Stimulated activated CD4-positive, alpha-beta T cell treated with anti-CD3 and anti-CD28 coated beads, Interleukin-1b, Interleukin-23, amount 100 ng/mL, for 1 hour (primary cell): Measurements from ENCODE around the gene INPP5A.

Experiments used
- DNase-seq, 2 donors: peaks; one replicate each; pipeline ENCODE4 v3.0.0-alpha.2; 2020; ENCODE audit warnings: low read depth in 2 of 2

The INPP5A gene

DNA sequence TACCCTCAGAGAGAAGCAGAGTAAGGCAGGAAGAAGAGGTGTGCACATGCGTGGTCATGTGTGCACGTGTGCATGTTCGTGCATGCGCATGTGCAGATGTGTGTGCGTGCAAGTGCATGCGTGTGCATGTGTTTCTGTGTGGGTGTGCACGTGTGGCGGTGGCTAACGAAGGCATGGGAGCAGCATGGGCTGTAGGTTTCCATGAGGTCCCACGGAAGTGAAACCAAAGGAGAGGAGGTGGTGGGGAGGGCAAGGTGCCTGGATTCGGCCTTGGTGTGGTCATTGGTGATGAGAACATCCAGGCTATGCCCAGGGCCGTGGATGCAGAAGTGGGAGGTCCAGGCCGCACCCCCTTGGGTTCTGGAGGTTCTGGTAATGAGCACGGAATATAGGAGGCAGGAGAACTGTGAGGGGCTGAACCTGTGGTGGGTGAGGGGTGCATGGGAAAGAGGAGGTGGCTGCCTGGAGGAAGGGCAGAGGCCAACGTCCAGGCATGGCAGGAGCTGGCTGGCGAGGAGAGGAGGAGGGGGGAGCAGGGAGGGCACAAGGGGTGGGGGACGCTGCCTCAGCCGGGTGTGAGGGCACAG is 2.4 kb upstream of the INPP5A start:
- no peak for DNase-seq

DNA sequence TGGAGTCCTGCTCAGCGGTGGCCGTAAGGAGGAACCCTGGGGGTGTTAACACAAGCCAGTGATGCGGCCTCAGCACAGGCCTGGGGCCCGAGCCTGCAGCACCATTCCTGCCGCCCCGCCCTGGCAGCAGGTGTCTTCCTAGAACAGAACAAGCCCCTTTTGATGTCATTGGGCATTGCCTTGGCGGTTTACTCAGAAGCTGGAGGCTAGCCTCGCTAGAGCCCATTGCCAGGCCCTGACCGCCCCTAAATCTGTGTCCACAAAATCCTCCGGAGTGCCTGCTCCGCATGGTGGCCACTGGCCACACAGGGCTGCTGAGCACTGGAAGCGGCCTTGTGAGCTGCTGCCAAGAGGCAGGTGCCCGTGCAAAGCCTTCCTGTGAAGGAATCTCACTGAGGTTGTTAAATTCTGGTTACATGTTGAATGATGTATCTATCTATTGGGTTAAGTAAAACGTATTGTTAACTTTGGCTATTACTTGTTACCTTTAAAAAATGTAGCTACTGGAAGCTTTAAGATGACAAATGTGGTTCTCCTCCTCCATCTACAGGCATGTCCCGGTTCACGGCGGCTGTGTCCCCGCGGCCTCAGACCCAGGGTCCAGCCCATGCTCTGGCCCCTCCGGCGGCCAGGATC is 1.2 kb upstream of the INPP5A start:
- no peak for DNase-seq

DNA sequence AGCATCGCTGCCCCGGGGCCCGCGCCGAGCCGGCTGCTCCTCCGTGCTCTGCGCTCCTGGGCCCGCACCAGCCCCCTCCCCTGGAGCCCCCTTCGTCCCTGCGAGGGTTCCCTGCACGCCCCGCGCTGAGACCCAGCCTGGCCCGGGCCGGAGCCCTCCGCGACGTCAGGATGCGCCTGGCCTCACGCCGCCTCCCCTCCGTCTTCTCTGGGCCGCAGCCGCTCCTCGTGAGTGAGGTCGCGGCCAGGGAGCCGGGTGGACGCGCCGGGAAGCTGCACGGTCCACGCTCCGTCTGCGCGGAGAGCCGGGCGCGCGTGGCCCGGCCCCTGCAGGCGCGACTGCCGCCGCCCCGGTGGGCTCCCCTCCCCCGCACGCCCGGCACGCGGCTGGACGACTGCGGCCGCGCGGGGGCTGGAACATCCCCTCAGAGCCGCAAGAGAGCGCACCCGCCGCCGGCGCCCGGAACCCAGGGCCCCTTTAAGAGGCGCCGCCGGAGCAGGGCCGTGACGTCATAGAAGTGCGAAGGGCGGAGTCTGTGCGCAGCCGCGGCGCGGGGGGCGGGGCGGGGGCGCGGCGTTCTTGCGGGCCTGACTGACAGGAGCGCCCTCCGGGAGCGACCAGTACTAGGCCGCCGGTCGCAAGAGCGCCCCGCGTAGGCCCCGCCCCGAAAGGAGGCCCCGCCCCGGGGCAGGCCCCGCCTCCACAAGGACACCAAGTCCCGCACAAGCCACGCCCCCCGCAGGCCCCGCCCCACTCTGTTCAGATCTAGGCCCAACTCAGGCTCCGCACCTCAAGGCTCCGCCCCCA is 507 bp upstream of the INPP5A start:
- peak; percentile 100 for DNase-seq

DNA sequence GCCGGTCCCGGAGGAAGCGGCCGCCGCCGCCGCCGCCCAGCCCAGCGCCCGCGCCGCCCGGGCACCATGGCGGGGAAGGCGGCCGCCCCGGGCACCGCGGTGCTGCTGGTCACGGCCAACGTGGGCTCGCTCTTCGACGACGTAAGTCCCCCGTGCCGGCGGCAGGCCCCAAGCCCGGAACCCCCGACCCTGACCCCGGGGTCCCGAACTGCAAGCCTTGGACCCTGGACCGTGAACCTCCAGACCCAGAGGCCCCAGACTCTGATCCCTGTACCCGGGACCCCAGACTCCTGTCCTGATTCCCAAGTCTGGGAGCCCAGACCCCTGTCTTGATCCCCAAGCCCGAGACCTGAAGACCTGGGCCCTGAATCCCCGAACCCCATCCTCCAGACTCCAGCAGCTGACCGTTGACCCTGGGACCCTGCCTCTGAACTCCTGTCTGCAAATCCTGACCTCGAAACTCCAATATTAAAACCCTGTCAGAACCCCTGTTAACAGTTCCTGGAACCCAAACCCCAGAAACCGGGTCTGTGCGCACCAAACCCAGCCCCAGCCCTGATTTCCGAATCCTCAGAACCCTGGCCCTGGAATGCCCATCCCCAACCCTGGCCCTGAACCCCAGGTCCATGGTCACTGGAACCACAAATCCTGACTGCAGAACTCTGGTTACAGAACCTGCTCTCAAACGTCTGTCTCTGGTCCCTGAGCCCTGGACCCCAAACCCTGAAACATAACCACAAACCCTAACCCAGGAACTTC is 623 bp downstream of the INPP5A start:
- no peak for DNase-seq

DNA sequence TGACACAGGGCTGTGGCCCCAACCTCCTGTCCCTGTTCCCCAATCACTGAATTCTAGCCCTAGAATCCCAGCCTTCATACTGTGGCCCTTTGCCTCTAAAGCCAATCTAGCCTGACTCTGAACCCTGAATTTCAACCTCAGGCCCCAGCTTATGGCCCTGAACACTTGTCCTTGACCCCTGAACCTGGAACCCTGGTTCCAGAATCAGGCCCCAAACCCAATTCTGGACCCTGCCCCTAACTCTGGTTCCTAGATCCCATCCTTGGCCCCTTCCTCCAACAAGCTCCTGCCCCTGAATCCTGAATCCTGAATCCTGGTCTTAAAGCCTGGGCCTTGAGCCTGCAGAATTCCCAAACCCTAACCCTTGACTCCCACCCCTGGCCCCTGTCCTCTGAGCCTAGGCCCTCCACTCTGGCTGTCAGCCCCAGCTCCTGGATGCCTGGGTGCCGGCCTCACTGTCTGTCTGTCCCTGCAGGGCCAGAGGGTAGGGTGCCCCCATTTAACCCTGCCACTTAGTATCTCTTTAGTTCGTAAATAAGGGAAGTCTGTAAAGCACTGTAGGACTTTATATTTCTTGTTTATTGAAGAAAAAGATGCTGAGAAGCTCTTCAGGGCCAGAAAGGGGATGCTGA is 1.3 kb downstream of the INPP5A start:
- DNase-seq = no peak

DNA sequence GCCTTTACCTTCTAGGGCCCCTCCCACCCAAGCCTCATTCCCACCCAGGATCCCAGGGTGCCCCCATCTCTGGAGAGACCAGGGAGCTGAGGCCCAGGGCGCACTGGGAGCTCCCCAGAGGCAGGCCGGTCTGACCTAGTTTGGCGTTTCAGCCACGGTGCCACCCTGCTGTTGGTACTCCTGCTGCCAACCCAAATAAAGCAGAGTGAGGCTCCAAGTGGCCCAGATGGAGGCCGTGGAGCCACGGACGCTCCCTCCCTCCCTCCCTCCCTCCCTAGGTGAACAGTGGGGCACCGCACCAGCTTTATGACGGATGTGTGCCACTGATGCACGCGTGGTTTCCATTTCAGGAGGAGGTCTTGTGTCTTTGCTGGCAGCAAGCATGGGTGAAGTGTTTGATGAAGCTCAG is 1.8 kb downstream of the INPP5A start:
- no peak for DNase-seq

DNA sequence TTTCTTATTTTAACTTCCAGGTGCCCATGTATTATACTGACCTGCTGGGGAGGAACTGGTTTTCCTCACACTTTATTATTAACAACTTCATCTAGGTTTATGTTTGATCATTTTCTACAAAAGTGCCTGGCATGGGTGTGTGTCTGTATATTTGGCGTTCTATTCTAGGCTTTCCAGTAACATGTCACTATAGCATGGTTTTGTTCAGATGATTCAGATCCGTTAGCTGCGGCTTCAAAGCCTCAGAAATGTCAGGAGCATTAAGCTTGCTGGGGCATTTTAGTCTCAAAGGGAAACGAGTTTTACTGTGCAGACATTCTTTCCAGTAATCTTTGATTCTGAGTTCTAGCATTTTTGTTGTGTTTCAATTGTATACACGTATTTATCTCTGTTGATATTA is 2.3 kb downstream of the INPP5A start:
- DNase-seq = no peak

DNA sequence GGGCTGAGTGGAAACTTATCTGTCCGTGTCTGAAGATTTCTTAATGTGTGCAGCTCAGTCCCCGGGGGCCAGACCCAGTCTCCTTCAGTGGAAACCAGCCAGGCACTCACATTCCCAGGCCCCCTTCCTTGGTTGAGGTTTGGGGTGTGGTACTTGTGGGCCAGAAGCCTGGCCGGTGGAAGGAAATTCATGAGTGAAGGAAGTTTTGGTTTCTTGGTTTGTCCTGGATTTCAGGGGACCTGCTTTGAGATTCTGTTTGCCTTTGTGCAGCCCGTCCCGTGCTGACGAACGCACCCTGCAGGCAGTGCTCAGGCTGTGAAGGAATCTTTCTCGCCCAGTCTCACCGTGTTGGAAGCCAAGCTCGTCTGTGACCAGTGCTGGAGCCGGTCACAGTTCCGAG is 2.9 kb downstream of the INPP5A start:
- DNase-seq = no peak

DNA sequence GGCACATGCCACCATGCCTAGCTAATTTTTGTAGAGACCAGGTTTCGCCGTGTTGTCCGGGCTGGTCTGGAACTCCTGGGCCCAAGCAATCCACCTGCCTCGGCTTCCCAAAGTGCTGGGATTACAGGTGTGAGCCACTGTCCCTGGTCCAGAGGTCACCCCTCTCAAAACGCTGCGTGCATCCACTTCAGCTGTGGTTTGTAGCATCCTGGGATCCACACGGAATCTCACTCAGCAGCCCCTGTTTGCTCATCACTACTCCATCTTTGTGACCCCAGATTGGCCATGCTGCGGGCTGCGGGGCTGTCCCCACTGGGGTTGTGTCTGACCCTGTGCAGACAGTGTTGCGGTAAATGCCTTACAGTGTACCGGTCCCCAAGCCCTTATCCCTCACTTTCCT is 3.5 kb downstream of the INPP5A start:
- DNase-seq = no peak

DNA sequence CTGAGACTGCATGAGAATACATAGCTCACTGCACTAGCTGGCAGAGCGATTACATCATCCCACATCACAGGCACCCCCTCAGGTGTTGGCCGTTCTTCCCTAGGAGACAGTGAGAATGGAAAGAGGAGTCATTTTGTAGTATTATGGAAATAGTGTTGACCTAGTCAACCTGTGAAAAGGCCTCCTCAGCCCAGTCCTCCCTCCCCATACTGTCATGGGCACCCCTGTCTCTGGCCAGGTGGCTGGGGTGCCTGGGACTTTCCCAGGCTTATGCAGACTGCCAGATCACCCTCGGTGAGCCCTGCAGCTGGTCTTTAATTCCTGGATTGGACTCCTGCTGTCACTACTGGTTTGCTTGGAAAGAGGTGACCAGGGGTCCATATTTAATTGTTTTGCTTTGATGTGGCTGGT is 4.0 kb downstream of the INPP5A start:
- DNase-seq = no peak

DNA sequence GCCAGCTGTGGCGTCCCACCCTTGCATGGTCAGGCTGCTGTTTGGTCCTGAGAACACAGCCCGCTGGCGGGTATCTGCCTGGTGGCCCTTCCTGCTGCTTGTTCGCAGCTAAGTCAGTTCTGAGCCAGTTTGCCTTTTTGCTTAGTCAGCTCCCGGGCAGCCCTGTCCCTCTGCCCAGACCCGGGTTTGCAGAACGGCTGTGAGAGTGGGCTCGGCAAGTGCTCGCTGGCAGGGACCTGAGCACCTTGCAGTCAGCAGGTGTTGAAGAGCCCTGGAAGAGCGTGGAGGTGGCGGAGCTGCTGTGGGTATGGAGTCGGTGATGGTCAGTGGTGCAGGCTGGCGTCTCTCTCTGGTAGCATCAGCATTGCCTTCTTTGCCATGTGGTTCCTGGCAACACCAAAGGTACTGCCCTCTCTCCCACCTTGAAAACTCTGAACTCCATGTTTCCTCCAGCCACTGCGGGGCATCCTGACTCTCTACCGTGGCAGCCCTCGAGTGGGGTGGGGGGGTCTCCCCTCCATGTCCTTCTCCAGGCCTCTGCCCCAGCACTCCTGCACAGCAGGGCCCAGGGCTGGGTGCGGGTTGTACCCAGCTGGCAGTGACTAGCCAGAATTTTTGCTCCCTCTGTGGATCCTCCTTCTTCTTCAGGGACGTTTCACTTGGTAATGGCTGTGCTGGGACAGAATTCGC is 4.6 kb downstream of the INPP5A start:
- no peak for DNase-seq

DNA sequence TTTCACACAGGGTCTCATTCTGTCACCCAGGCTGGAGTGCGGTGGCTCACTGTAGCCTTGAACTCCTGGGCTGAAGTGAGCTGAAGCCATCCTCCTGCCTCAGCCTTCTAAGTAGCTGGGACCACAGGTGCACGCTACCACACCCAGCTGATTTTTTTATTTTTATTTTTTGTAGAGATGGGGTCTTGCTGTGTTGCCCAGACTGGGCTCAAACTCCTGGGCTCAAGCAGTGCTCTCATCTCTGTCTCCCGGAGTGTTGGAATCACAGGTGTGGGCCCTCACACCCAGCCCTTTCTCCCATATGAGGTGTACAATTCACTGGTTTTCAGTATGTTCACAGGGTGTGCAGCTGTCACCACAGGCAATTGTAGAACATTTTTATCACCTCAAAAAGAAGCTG is 5.2 kb downstream of the INPP5A start:
- no peak for DNase-seq

DNA sequence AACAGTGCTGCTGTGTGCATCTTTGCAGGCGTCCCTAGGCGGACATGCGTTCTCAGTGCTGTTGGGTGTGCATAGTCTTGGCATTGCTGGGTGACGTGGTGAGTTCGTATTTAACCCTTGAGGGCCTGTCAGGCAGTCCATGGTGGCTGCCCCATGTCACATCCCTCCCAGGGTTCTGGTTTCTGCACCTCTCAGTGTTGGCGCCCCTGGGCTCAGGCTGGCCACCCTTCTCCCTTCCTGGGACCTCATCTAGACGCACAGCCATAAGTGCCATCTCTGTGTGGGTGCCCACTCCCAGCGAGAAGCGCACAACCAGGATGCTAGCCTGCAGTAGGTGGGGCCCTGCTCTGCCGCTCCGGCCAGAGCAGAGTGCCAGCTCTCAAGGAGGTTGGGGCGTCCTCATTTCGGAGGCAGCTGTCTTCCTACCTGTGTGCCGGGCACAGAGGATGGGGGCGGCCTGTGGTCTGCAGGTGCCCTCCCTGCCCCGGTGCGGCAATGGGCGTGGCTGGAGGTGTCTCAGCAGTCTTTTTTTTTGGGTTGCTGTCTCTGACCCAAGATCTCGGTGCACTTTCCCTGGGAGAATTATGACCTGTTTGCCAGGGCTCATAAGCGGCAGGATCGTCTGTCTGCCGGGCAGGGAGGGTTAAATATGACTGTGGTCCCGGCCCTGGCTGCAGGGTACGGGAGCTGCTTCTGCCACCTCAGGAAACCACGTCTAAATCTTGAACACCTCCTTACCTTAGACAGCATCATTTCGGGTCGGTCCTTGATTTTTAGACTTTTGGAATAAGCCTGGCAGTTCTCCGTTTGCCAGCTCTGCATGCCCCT is 6.5 kb downstream of the INPP5A start:
- no peak for DNase-seq

DNA sequence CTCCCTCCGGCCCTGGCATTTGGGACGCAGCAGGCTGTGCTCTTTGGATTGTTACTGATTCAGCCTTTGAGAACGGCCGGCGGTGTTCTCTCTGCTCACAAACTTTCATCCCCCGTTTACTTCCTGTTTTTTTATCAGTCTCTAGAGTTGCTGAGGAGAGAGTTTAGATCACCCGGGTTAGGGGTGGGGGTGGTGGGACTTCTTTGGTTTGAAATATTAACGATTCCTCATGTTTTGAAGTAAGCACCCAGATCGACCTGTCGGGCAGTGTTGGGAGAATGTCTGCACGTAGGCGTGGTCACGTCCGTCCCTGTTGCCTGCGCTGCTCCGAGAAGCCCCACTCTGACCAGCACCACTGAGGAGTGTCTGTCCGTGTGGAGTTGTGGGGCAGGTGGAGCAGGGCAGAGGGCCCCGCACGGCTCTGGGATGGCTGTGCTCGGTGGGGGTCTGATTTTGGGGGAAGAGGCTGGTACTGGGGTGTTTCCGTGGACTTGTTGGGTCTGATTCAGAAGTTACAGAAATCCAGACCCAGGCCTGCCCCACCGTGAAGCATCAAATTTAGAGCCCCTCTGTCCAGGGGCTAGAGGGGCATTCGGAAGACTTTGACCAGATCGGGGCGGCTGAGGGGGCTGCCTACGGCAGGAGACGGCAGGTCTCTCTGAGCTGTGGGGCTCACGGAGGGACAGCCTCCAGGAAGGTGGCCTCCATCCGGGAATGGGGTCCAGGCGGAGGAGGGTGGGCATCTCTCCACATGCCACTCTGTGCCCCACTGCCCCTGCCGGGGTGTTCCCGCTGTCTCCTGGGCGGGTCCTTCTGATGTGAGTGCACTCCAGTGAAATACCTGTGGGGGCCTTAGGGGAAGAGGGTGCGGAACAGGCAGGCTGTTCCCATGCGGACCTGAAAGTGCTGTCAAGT is 7.4 kb downstream of the INPP5A start:
- no peak for DNase-seq

DNA sequence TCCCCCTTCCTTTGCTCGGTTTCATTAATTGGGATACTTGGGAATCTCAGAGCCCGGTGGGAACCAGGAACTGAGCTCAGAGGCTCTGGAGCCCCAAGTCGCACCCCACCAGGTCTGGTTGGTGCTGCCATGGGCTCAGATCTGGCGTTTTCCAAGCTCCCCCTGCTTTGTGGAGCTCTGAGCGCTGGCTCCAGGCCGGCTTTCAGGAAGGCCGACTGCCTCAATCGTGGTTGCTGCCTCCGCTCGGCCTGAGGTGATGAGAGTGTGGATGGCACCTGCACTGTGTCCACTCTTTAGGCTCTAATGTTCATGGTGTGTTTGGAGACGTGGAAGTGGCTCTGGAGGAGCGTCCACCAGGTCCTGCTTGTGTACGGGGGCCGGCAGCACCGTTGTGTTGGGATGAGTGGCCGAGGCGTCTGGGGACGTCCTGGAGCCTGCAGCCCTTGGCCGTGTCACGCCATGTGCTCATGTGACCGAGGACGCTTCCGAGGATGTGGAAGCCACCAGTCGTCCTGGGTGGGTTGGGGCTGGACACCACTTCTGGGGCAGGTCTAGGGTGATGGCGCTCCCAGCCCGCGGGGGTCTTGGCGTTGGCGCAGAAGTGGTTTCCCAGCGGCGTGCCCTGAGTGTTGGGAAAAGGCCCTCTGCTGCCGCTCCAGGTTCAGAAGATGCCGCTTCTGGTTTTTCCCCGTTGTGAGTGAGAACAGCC is 8.2 kb downstream of the INPP5A start:
- DNase-seq = no peak

DNA sequence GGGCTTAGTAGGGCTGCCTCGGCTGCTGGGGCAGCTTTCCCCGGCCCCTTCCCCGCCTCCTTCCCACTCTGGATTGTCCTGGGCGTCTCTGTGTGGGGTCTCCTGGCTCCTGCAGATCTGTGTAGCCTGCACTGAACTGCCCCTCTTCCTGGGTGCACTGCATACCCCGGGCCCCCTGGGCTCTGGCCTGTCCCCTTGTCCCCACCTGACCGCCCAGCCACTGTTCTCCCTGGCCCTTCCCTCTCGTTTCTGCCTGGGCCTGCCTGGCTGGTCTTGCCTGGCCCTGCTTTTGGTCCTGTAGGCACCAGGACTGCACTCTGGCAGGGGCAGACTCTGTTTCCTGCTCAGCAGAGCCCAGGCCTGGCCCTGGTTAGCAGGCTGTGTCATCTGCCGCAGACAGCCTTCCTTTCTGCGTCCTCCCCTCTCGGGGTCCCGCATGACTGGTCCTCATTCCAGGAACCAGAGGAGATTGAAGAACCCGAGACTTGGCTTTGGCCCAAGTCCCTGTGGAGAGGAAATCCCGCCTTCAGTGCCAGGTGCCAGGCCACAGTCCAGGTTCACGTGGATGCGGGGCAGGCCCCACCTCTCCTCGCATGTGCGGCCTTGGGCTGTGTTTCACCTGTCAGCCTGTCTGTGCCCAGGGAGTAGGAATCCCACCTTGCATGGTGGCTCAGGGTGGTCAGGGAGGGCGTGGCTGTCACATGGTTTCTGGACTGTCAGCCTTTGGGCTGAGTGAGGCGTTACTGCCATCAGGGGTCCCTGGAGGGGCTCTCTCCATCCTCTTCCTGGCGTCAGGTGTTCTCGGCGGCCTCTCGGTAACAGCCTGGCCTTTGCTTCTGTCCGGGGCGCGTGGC is 9.2 kb downstream of the INPP5A start:
- DNase-seq = no peak

DNA sequence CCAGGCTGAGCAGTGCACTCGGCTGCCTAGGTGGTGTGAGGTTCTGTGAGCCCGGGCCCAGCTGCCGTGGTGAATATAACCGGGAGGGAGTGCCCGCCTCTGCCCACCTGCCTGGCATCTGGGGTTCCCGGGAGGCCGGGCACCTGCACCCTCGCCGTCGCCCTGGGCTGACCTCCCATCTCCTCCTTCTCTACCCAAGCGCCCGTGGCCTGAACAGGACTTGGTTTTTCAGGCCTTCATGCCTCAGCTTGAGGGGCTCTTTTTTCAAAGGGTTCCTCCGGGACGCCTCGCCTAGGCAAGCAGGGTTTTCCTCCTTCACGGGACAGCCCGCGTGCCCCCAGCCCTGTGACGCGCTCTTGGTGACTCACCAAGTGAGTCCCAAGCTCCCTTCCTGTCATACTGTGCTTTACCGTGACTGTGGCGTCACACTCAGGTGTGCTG is 9.9 kb downstream of the INPP5A start:
- DNase-seq = no peak
